ENCODE results near the gene EFHD2.

DNA sequence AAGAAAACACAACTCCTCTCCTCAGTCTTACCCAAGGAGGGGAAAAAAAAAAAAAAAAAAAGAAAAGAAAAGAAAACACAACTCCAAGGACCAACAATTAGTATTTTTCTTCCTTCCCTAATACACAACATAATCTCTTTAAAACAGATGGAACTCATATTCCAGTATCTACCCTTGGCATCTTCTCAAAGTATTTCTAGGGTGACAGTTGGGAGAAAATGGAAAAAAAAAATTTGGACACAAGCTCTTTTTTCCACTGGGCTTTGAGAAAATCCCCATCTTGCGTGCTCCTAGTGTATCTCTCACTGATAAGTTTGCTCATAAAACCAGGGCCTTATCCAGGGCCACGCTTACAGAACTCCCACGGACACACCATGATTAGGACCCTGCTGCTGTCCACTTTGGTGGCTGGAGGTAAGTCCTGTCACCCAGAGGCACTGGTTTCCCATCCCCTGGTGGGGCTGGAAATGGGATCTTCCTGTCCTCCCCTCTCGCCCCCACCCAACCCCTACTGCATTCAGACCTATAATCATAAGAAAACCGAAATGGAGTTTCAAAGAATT is 66.1 kb downstream of the EFHD2 start, which contains the start of gene CELA2B:
- TF ChIP-seq, protein P1, sequence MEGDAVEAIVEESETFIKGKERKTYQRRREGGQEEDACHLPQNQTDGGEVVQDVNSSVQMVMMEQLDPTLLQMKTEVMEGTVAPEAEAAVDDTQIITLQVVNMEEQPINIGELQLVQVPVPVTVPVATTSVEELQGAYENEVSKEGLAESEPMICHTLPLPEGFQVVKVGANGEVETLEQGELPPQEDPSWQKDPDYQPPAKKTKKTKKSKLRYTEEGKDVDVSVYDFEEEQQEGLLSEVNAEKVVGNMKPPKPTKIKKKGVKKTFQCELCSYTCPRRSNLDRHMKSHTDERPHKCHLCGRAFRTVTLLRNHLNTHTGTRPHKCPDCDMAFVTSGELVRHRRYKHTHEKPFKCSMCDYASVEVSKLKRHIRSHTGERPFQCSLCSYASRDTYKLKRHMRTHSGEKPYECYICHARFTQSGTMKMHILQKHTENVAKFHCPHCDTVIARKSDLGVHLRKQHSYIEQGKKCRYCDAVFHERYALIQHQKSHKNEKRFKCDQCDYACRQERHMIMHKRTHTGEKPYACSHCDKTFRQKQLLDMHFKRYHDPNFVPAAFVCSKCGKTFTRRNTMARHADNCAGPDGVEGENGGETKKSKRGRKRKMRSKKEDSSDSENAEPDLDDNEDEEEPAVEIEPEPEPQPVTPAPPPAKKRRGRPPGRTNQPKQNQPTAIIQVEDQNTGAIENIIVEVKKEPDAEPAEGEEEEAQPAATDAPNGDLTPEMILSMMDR (IDR thresholded peaks at IDR 0.05) = no peak
- no peak for TF ChIP-seq POLR2A (IDR thresholded peaks at IDR 0.05; ENCODE audit: low read depth)
- no peak for TF ChIP-seq POLR2AphosphoS5 (IDR thresholded peaks at IDR 0.05)
- TF ChIP-seq EP300 (IDR thresholded peaks at IDR 0.05) = no peak

Data from esophagus muscularis mucosa (tissue), 4 donors.